ENCODE results near the gene GCLC. TPM values are rescaled to one million over a fixed set of nuclear protein-coding genes. Genes with fewer than 3 reads are reported as not detected.

Gene GCLC
- total and polyA plus RNA-seq, 2 donors from 2014 or later: 14.8 to 31.8 TPM

DNA sequence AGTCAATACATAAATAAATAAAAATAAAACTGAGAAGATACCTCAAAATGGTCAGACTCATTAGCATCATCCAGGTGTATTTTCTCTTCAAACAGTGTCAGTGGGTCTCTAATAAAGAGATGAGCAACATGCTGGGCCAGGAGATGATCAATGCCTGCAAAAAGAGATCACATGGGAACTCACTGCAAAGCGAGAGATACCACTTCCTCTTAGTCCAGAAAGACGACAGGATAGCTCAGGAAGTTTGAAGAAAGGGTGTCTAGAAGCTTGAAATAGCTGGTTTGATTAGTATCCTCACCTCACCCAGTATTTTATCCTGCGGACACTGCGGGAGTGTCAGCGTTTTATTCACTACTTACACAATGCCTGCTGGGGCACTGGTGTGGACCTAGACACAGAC is 38.0 kb downstream of the GCLC start:
- H3K36me3 ChIP-seq (ENCODE audit: control insufficient read depth in 2 of 3, insufficient read depth in 3 of 3, low read length in 3 of 3): peaks cover 0 to 23% (median 11%) of the 10 kb centered on the region in 3 donors
- no peak overlapping the region for H3K9ac ChIP-seq (ENCODE audit: low read length in 3 of 3)
- intact Hi-C loops (cut with DNase I): no loop called here
- no peak overlapping the region for H3K4me3 ChIP-seq (ENCODE audit: low read length in 3 of 3)
- no peak for FAIRE-seq
- H3K4me1 ChIP-seq (ENCODE audit: control insufficient read depth in 2 of 3, insufficient read depth in 2 of 3, low read depth in 1 of 3, low read length in 3 of 3): no peaks in the 10 kb centered on the region
- no peak for TF ChIP-seq CTCF (IDR thresholded peaks at IDR 0.05; ENCODE audit: borderline replicate concordance, extremely low read depth, insufficient read depth)
- no peaks in the 10 kb centered on the region for H3K9me3 ChIP-seq (ENCODE audit: control insufficient read depth in 2 of 3, insufficient read depth in 1 of 3, low read length in 3 of 3)
- no peak overlapping the region for H3K27ac ChIP-seq (ENCODE audit: low read depth in 2 of 2, low read length in 2 of 2)
- H3K27me3 ChIP-seq (ENCODE audit: control insufficient read depth, insufficient read depth, low read length): no peaks in the 10 kb centered on the region
- no peak for DNase-seq

GRCh38 chr6:53504512-53504911 is 40.4 kb downstream of the GCLC start:
- Histone ChIP-seq H3K36me3 (ENCODE audit: control insufficient read depth in 2 of 3, insufficient read depth in 3 of 3, low read length in 3 of 3) (peaks cover 0 to 33% (median 16%) of the 10 kb centered on the region in 3 donors), H3K9ac (ENCODE audit: low read length in 3 of 3) (no peak overlapping the region), H3K27ac (ENCODE audit: low read depth in 2 of 2, low read length in 2 of 2) (no peak overlapping the region), H3K4me3 (ENCODE audit: low read length in 3 of 3) (no peak overlapping the region), H3K4me1 (ENCODE audit: control insufficient read depth in 2 of 3, insufficient read depth in 2 of 3, low read depth in 1 of 3, low read length in 3 of 3) (no peaks in the 10 kb centered on the region), H3K27me3 (ENCODE audit: control insufficient read depth, insufficient read depth, low read length) (no peaks in the 10 kb centered on the region), H3K9me3 (ENCODE audit: control insufficient read depth in 2 of 3, insufficient read depth in 1 of 3, low read length in 3 of 3) (no peaks in the 10 kb centered on the region)
- no peak for FAIRE-seq
- TF ChIP-seq CTCF (IDR thresholded peaks at IDR 0.05; ENCODE audit: borderline replicate concordance, extremely low read depth, insufficient read depth): no peak
- intact Hi-C loops (cut with DNase I): no loop called here
- no peak for DNase-seq

GRCh38 chr6:53503060-53503459 is 41.8 kb downstream of the GCLC start:
- H3K9ac ChIP-seq (ENCODE audit: low read length in 3 of 3): no peak overlapping the region
- intact Hi-C loops (cut with DNase I): no loop called here
- no peak for FAIRE-seq
- no peaks in the 10 kb centered on the region for H3K4me1 ChIP-seq (ENCODE audit: control insufficient read depth in 2 of 3, insufficient read depth in 2 of 3, low read depth in 1 of 3, low read length in 3 of 3)
- H3K36me3 ChIP-seq (ENCODE audit: control insufficient read depth in 2 of 3, insufficient read depth in 3 of 3, low read length in 3 of 3): peaks cover 0 to 37% (median 26%) of the 10 kb centered on the region in 3 donors
- H3K27me3 ChIP-seq (ENCODE audit: control insufficient read depth, insufficient read depth, low read length): no peaks in the 10 kb centered on the region
- TF ChIP-seq CTCF (IDR thresholded peaks at IDR 0.05; ENCODE audit: borderline replicate concordance, extremely low read depth, insufficient read depth): no peak
- no peak overlapping the region for H3K4me3 ChIP-seq (ENCODE audit: low read length in 3 of 3)
- H3K9me3 ChIP-seq (ENCODE audit: control insufficient read depth in 2 of 3, insufficient read depth in 1 of 3, low read length in 3 of 3): no peaks in the 10 kb centered on the region
- DNase-seq: no peak
- no peak overlapping the region for H3K27ac ChIP-seq (ENCODE audit: low read depth in 2 of 2, low read length in 2 of 2)

GRCh38 chr6:53501432-53501831 is 43.5 kb downstream of the GCLC start:
- Histone ChIP-seq H3K9ac (ENCODE audit: low read length in 3 of 3) (no peak overlapping the region), H3K36me3 (ENCODE audit: control insufficient read depth in 2 of 3, insufficient read depth in 3 of 3, low read length in 3 of 3) (peaks cover 0 to 31% (median 20%) of the 10 kb centered on the region in 3 donors), H3K27me3 (ENCODE audit: control insufficient read depth, insufficient read depth, low read length) (no peaks in the 10 kb centered on the region), H3K27ac (ENCODE audit: low read depth in 2 of 2, low read length in 2 of 2) (no peak overlapping the region), H3K4me1 (ENCODE audit: control insufficient read depth in 2 of 3, insufficient read depth in 2 of 3, low read depth in 1 of 3, low read length in 3 of 3) (no peaks in the 10 kb centered on the region), H3K9me3 (ENCODE audit: control insufficient read depth in 2 of 3, insufficient read depth in 1 of 3, low read length in 3 of 3) (no peaks in the 10 kb centered on the region), H3K4me3 (ENCODE audit: low read length in 3 of 3) (no peak overlapping the region)
- TF ChIP-seq CTCF (IDR thresholded peaks at IDR 0.05; ENCODE audit: borderline replicate concordance, extremely low read depth, insufficient read depth): no peak
- FAIRE-seq: no peak
- DNase-seq: no peak
- intact Hi-C loops (cut with DNase I): no loop called here
